GM12878 (cell line): ENCODE results near the gene MYT1. TPM values are rescaled to one million over a fixed set of nuclear protein-coding genes. Genes with fewer than 3 reads are reported as not detected.

Source experiments
- ATAC-seq: fragments of 200-7000 bp; cut with Tn5 transposase; 3 replicates; pipeline ENCODE4 v1.9.1; 2020; ENCODE audit warnings: mild to moderate bottlenecking, moderate library complexity
- BruUV-seq: library from RNA; stranded (reverse); fragments of 400-500 nt; replicated peaks from 2 replicates; lab custom pipeline; 2021; lab: Mats Ljungman, UMichigan
- CTCF ChIA-PET: fragments of 300-600 bp; sonication (Branson Sonifier 250); formaldehyde crosslinking; extraction: SDS; loops from one replicate; lab custom pipeline; 2021; ENCODE audit warnings: inconsistent platforms; lab: Yijun Ruan, JAX
- POLR2A ChIA-PET: fragments of 350-600 bp; formaldehyde crosslinking; extraction: SDS; loops from one replicate; lab custom pipeline; 2021; ENCODE audit warnings: inconsistent platforms; lab: Charles Lee
- RAD21 ChIA-PET: fragments of 300-600 bp; sonication (Branson Sonifier 250); formaldehyde crosslinking; loops from one replicate; lab custom pipeline; 2023; ENCODE audit warnings: antibody characterized with exemption; ENCODE audit not compliant: unreplicated experiment; lab: Charles Lee
- SMC1A ChIA-PET: fragments of 300-600 bp; sonication (Branson Sonifier 250); formaldehyde crosslinking; loops from one replicate; lab custom pipeline; 2023; ENCODE audit not compliant: unreplicated experiment, uncharacterized antibody; lab: Charles Lee
- DNase-seq: peaks from one replicate; pipeline ENCODE4 v3.0.0-alpha.2; 2011; ENCODE audit warnings: low read depth, low spot score
- FAIRE-seq: peaks from 3 replicates; lab custom pipeline; 2011; peaks lifted over from hg19 to GRCh38; lab: Jason Lieb, UNC
- H2AFZ ChIP-seq: 2 replicates; pipeline ENCODE4 v1.6.0; 2011; ENCODE audit warnings: low read depth, low read length, control low read depth; ENCODE audit not compliant: control insufficient read depth
- H3K27ac ChIP-seq: 2 replicates; pipeline ENCODE4 v1.5.1; 2011; ENCODE audit warnings: control low read depth; ENCODE audit not compliant: control insufficient read depth, insufficient read depth
- H3K27me3 ChIP-seq, 2 experiments: replicated peaks in 1 of 2; 2 replicates each; pipeline versions ENCODE4 v1.6.0 to v1.6.1; 2011; ENCODE audit warnings: low read length in 1 of 2; ENCODE audit not compliant: control insufficient read depth in 2 of 2, insufficient read depth in 2 of 2
- H3K36me3 ChIP-seq, 2 experiments: 2 replicates each; pipeline ENCODE4 v1.5.1; 2011; ENCODE audit warnings: low read length in 1 of 2; ENCODE audit not compliant: control insufficient read depth in 2 of 2, insufficient read depth in 2 of 2
- H3K4me1 ChIP-seq: 2 replicates; pipeline ENCODE4 v1.6.1; 2011; ENCODE audit warnings: mild to moderate bottlenecking, low read length, moderate library complexity, mixed read lengths; ENCODE audit not compliant: control insufficient read depth, insufficient read depth
- H3K4me2 ChIP-seq: 2 replicates; pipeline ENCODE4 v1.6.0; 2011; ENCODE audit warnings: control low read depth; ENCODE audit not compliant: control insufficient read depth, insufficient read depth
- H3K4me3 ChIP-seq: fragments of 200-600 bp; sonication (generic); 2 replicates; pipeline ENCODE4 v1.5.1; 2016
- H3K79me2 ChIP-seq: 2 replicates; pipeline ENCODE4 v1.6.0; 2011; ENCODE audit warnings: low read length; ENCODE audit not compliant: control insufficient read depth, insufficient read depth
- H3K9ac ChIP-seq: 2 replicates; pipeline ENCODE4 v1.8.0; 2011; ENCODE audit warnings: low read length, control low read depth, mixed read lengths; ENCODE audit not compliant: control insufficient read depth, insufficient read depth
- H3K9me3 ChIP-seq: replicated peaks from 3 replicates; pipeline ENCODE4 v1.5.1; 2011; ENCODE audit warnings: mild to moderate bottlenecking, low read length; ENCODE audit not compliant: control insufficient read depth, insufficient read depth
- H4K20me1 ChIP-seq: 2 replicates; pipeline ENCODE4 v1.6.0; 2011; ENCODE audit not compliant: control insufficient read depth, insufficient read depth
- ASH2L ChIP-seq: fragments of 300-600, 200-600 bp; sonication (generic); IDR thresholded peaks from 2 replicates; pipeline ENCODE4 v1.6.1; 2017; ENCODE audit warnings: low read depth, mild to moderate bottlenecking, borderline replicate concordance
- CEBPB ChIP-seq, 2 experiments: fragments of 150-350 bp in 1 of 2; IDR thresholded peaks; 2 replicates each; pipeline ENCODE4 v1.6.1; 2012 to 2014; ENCODE audit warnings: low read depth in 2 of 2, low read length in 2 of 2, borderline replicate concordance in 1 of 2, inconsistent platforms in 1 of 2
- CREM ChIP-seq: IDR thresholded peaks from 2 replicates; pipeline ENCODE4 v1.6.1; 2014; ENCODE audit warnings: antibody characterized with exemption, low read depth
- E2F4 ChIP-seq: IDR thresholded peaks from 2 replicates; pipeline ENCODE4 v1.6.1; 2012; ENCODE audit warnings: low read depth, low read length, improper control_type of control experiment
- EGR1 ChIP-seq, 2 experiments: IDR thresholded peaks; 1 replicate in 1 of 2; 2 replicates in 1 of 2; pipeline ENCODE4 v1.6.1; 2011 to 2012; ENCODE audit warnings: low read depth in 2 of 2, low read length in 2 of 2, borderline replicate concordance in 1 of 2, mild to moderate bottlenecking in 1 of 2, moderate library complexity in 1 of 2
- HDAC6 ChIP-seq: fragments of 200-600 bp; sonication (generic); IDR thresholded peaks from one replicate; pipeline ENCODE4 v1.8.0; 2017; ENCODE audit warnings: antibody characterized with exemption; ENCODE audit not compliant: unreplicated experiment
- MAX ChIP-seq: IDR thresholded peaks from 2 replicates; pipeline ENCODE4 v1.6.1; 2012; ENCODE audit warnings: low read depth, low read length, improper control_type of control experiment
- NFIC ChIP-seq: IDR thresholded peaks from 2 replicates; pipeline ENCODE4 v1.6.1; 2012; ENCODE audit warnings: low read depth, mild to moderate bottlenecking, inconsistent platforms, low read length, moderate library complexity
- REST ChIP-seq: IDR thresholded peaks from 2 replicates; pipeline ENCODE4 v1.6.1; 2012; ENCODE audit warnings: mild to moderate bottlenecking, low read depth, low read length
- SMC3 ChIP-seq: IDR thresholded peaks from 2 replicates; pipeline ENCODE4 v1.6.1; 2011; ENCODE audit warnings: low read length, improper control_type of control experiment, borderline replicate concordance
- STAT3 ChIP-seq: IDR thresholded peaks from 2 replicates; pipeline ENCODE4 v1.6.1; 2011; ENCODE audit warnings: low read depth, low read length, improper control_type of control experiment
- ZBTB11 ChIP-seq: fragments of 450-650 bp; formaldehyde crosslinking; IDR thresholded peaks from 2 replicates; pipeline ENCODE4 v1.5.0; 2022; ENCODE audit warnings: mild to moderate bottlenecking, missing genetic modification characterization
- ZNF217 ChIP-seq: fragments of 450-650 bp; IDR thresholded peaks from 2 replicates; pipeline ENCODE4 v1.6.1; 2017; ENCODE audit warnings: antibody characterized with exemption, mild to moderate bottlenecking
- ZNF274 ChIP-seq: IDR thresholded peaks from one replicate; pipeline ENCODE4 v1.8.0; 2011; ENCODE audit not compliant: insufficient read length, insufficient read depth
- WGBS: methylation state at CpG from one replicate; pipeline ENCODE4 v1.1.6; 2016; ENCODE audit warnings: low lambda C conversion rate; ENCODE audit not compliant: insufficient replicate concordance, insufficient coverage; ENCODE audit errors: missing lambda C conversion rate; 5-methylcytosine and 5-hydroxymethylcytosine counted together
- in situ Hi-C: fragments of 300-500 bp; cut with MboI; formaldehyde crosslinking; loops from 9 replicates; pipeline ENCODE4 v1.14.3; 2018; ENCODE audit warnings: mixed read lengths
- intact Hi-C: fragments of 100-400 bp; cut with micrococcal nuclease; formaldehyde crosslinking; loops from one replicate; pipeline ENCODE4 v1.14.2; 2022; ENCODE audit not compliant: unreplicated experiment
- polyA plus RNA-seq, 11 experiments: library from polyadenylated mRNA; depleted of rRNA in 4 of 11; unstranded in 6 of 11; stranded (reverse) in 5 of 11; fragments of >200 nt; fragmentation: Nextera tagmentation in 4 of 11; fragmentation: Illumina TruSeq in 1 of 11; extraction: Ambion mirVana in 4 of 11; extraction: Trizol in 1 of 11; gene quantifications; 1 replicate in 1 of 11; 2 replicates in 10 of 11; pipeline versions ENCODE4 v1.2.1 to v1.2.3, GENCODE V29; 2011 to 2016; ENCODE audit warnings: inconsistent platforms in 2 of 11, missing spikeins in 2 of 11, low read depth in 1 of 11
- total RNA-seq, 4 experiments: library from RNA; depleted of rRNA in 3 of 4; stranded (reverse); fragments of >200 nt in 3 of 4; fragmentation: Illumina TruSeq in 1 of 4; extraction: Trizol in 1 of 4; gene quantifications; 2 replicates each; pipeline versions ENCODE4 v1.2.1 to v1.2.3, GENCODE V29; 2013 to 2021

MYT1 gene
- total and polyA plus RNA-seq, 10 of the 15 experiments (the other 5 are each of a cell fraction or from before 2014, with no cell fraction given), result 0.01 to 0.10 TPM; not detected in 8

GRCh38 chr20:64264091-64264490 is 99.8 kb downstream of the MYT1 start:
- H3K4me2 ChIP-seq, result no peak overlapping the region
- no peaks in the 10 kb centered on the region for H3K9me3 ChIP-seq
- H4K20me1 ChIP-seq, result no peaks in the 10 kb centered on the region
- H3K27ac ChIP-seq, result no peak overlapping the region
- H3K4me1 ChIP-seq, result no peaks in the 10 kb centered on the region
- ChIA-PET CTCF (interaction anchor here (0.6 to 0.7 kb wide), 2 partner anchors 8 to 10 kb away, joined by 3 read pairs; no protein-coding TSS in a partner anchor), RAD21 (no interaction called here), SMC1A (no interaction called here)
- peak; percentile 74 for FAIRE-seq
- H3K79me2 ChIP-seq, result no peaks in the 10 kb centered on the region
- intact Hi-C loops, result no loop called here
- H3K4me3 ChIP-seq, result no peak overlapping the region
- no peak for DNase-seq
- 96% methylated on average over 4 of the region's 4 CpGs for WGBS
- H3K9ac ChIP-seq, result no peak overlapping the region
- in situ Hi-C loops, result no loop called here
- TF ChIP-seq CEBPB (IDR thresholded peaks at IDR 0.05; ENCODE audit: borderline replicate concordance in 1 of 2, low read depth in 2 of 2, low read length in 2 of 2), result no peak
- no peak for TF ChIP-seq STAT3
- TF ChIP-seq E2F4, result no peak
- TF ChIP-seq MAX, result no peak
- TF ChIP-seq EGR1 (IDR thresholded peaks at IDR 0.05; ENCODE audit: borderline replicate concordance in 1 of 2, low read depth in 2 of 2, low read length in 2 of 2), result no peak
- TF ChIP-seq HDAC6, result no peak
- TF ChIP-seq SMC3, result no peak
- TF ChIP-seq ASH2L, result no peak
- no peak for TF ChIP-seq REST
- TF ChIP-seq CREM, result no peak
- no peak for TF ChIP-seq ZBTB11 (CRISPR knock-in tag)
- TF ChIP-seq ZNF217, result no peak
- no peak for TF ChIP-seq NFIC
- no peak for TF ChIP-seq ZNF274
- TF ChIP-seq, all 136 proteins: peak for 0
- Histone ChIP-seq H3K27me3 (no peaks in the 10 kb centered on the region), H3K36me3 (peaks cover 1 to 12% of the 10 kb centered on the region in 2 experiments; a peak in 3 of 4 replicates), H2AFZ (no peak overlapping the region)
- POLR2A ChIA-PET, result no interaction called here
- ATAC-seq, result no peak
- BruUV-seq, result no TSS peak
